Endothelial cell of umbilical vein (primary cell): ENCODE measurements around the gene ANO9. TPM values are rescaled to one million over a fixed set of nuclear protein-coding genes. Genes with fewer than 3 reads are reported as not detected.

Source experiments
- BruUV-seq: library from RNA; stranded (reverse); fragments of 400-500 nt; replicated peaks from 2 replicates; lab custom pipeline; 2021; lab: Mats Ljungman, UMichigan
- CTCF ChIA-PET: fragments of 300-600, 350-600 bp; sonication (Branson Sonifier 250); formaldehyde crosslinking; loops from one replicate; lab custom pipeline; 2021; ENCODE audit warnings: antibody characterized with exemption, inconsistent platforms; lab: Charles Lee
- POLR2A ChIA-PET: fragments of 300-600, 350-600 bp; sonication (Branson Sonifier 250); formaldehyde crosslinking; loops from one replicate; lab custom pipeline; 2021; ENCODE audit warnings: antibody characterized with exemption, inconsistent platforms; lab: Charles Lee
- DNase-seq: peaks from one replicate; pipeline ENCODE4 v3.0.0-alpha.2; 2011; ENCODE audit warnings: low read depth, low spot score
- FAIRE-seq: peaks from 2 replicates; lab custom pipeline; 2011; peaks lifted over from hg19 to GRCh38; lab: Jason Lieb, UNC
- H2AFZ ChIP-seq: 2 replicates; pipeline ENCODE4 v1.6.0; 2012; ENCODE audit warnings: low read depth, low read length, control low read depth, inconsistent platforms
- H3K27ac ChIP-seq: 2 replicates; pipeline ENCODE4 v1.5.1; 2011; ENCODE audit warnings: low read depth, mild to moderate bottlenecking, control low read depth, low read length, moderate library complexity; ENCODE audit not compliant: insufficient read depth
- H3K27me3 ChIP-seq, 2 experiments: 2 replicates each; pipeline versions ENCODE4 v1.6.0 to v1.6.1; 2011; ENCODE audit warnings: low read length in 2 of 2, mixed read lengths in 1 of 2; ENCODE audit not compliant: control insufficient read depth in 2 of 2, insufficient read depth in 2 of 2
- H3K36me3 ChIP-seq, 2 experiments: 2 replicates in 1 of 2; 3 replicates in 1 of 2; pipeline ENCODE4 v1.5.1; 2011; ENCODE audit warnings: low read length in 2 of 2, mild to moderate bottlenecking in 1 of 2, moderate library complexity in 1 of 2; ENCODE audit not compliant: control insufficient read depth in 2 of 2, insufficient read depth in 2 of 2; ENCODE audit errors: extremely low read depth in 1 of 2
- H3K4me1 ChIP-seq: 3 replicates; pipeline ENCODE4 v1.5.1; 2011; ENCODE audit warnings: mild to moderate bottlenecking, low read length; ENCODE audit not compliant: control insufficient read depth, insufficient read depth; ENCODE audit errors: extremely low read depth
- H3K4me2 ChIP-seq: 2 replicates; pipeline ENCODE4 v1.6.1; 2011; ENCODE audit warnings: low read length, control low read depth, mixed read lengths; ENCODE audit not compliant: insufficient read depth
- H3K4me3 ChIP-seq, 3 experiments: fragments of 200-600 bp in 1 of 3; sonication (generic), shearing (Covaris generic) in 1 of 3; replicated peaks in 1 of 3; 2 replicates each; pipeline ENCODE4 v1.5.1; 2011 to 2016; ENCODE audit warnings: control low read depth in 3 of 3, low read length in 3 of 3, mild to moderate bottlenecking in 2 of 3, inconsistent platforms in 1 of 3, low read depth in 1 of 3, moderate library complexity in 1 of 3; ENCODE audit not compliant: insufficient read depth in 1 of 3
- H3K79me2 ChIP-seq: 2 replicates; pipeline ENCODE4 v1.6.0; 2012; ENCODE audit warnings: low read length, inconsistent platforms; ENCODE audit not compliant: control insufficient read depth, insufficient read depth
- H3K9ac ChIP-seq: replicated peaks from 2 replicates; pipeline ENCODE3; 2011; ENCODE audit warnings: low read length, control low read depth; ENCODE audit not compliant: insufficient read depth; ENCODE audit errors: extremely low read depth
- H3K9me1 ChIP-seq: replicated peaks from 3 replicates; pipeline ENCODE4 v1.6.0; 2011; ENCODE audit warnings: mild to moderate bottlenecking, low read length; ENCODE audit not compliant: control insufficient read depth, insufficient read depth; ENCODE audit errors: extremely low read depth
- H3K9me3 ChIP-seq: replicated peaks from 2 replicates; pipeline ENCODE4 v1.5.1; 2012; ENCODE audit warnings: low read length, inconsistent platforms; ENCODE audit not compliant: control insufficient read depth, insufficient read depth
- H4K20me1 ChIP-seq: replicated peaks from 2 replicates; pipeline ENCODE3; 2011; ENCODE audit warnings: mild to moderate bottlenecking, low read length; ENCODE audit not compliant: control insufficient read depth, insufficient read depth; ENCODE audit errors: extremely low read depth
- EZH2 ChIP-seq: IDR thresholded peaks from 2 replicates; pipeline ENCODE4 v1.6.1; 2012; ENCODE audit warnings: borderline replicate concordance, low read depth, mild to moderate bottlenecking, moderate library complexity, low read length, inconsistent platforms; ENCODE audit not compliant: severe bottlenecking
- FOS ChIP-seq: IDR thresholded peaks from 2 replicates; pipeline ENCODE4 v1.6.1; 2011; ENCODE audit warnings: mild to moderate bottlenecking, low read length, moderate library complexity, borderline replicate concordance; ENCODE audit not compliant: insufficient read depth
- GATA2 ChIP-seq: IDR thresholded peaks from 2 replicates; pipeline ENCODE4 v1.7.0; 2011; ENCODE audit warnings: low read depth, mild to moderate bottlenecking, moderate library complexity, mixed read lengths, low read length; ENCODE audit not compliant: insufficient read length, insufficient read depth
- JUN ChIP-seq: IDR thresholded peaks from 2 replicates; pipeline ENCODE4 v1.6.1; 2011; ENCODE audit warnings: borderline replicate concordance, low read depth; ENCODE audit not compliant: insufficient read length, insufficient read depth
- MYC ChIP-seq: IDR thresholded peaks from one replicate; pipeline ENCODE4 v1.6.1; 2011; ENCODE audit warnings: mild to moderate bottlenecking, low read depth, low read length
- POLR2A ChIP-seq: IDR thresholded peaks from 2 replicates; pipeline ENCODE4 v1.6.1; 2012; ENCODE audit warnings: low read depth, mild to moderate bottlenecking, control low read depth, low read length
- POLR2AphosphoS5 ChIP-seq: IDR thresholded peaks from 2 replicates; pipeline ENCODE4 v1.6.1; 2012; ENCODE audit warnings: low read depth, mild to moderate bottlenecking, control low read depth, low read length, moderate library complexity; ENCODE audit not compliant: insufficient read depth
- dilution Hi-C: fragments of 300-500 bp; cut with MboI; formaldehyde crosslinking; loops from one replicate; pipeline ENCODE4 v1.15.0; 2019; ENCODE audit warnings: low sequenced_read_pairs; ENCODE audit not compliant: extremely low pct_ligation_motif_present
- intact Hi-C: fragments of 100-400 bp; cut with micrococcal nuclease; formaldehyde crosslinking; loops from one replicate; pipeline ENCODE4 v1.10.0; 2022
- polyA plus RNA-seq, 4 experiments: library from polyadenylated mRNA; depleted of rRNA in 3 of 4; stranded (reverse) in 3 of 4; unstranded in 1 of 4; fragments of >200 nt; gene quantifications; 2 replicates each; pipeline versions ENCODE4 v1.2.1 to v1.2.3, GENCODE V29; 2011 to 2012; ENCODE audit warnings: missing spikeins in 1 of 4
- total RNA-seq: library from RNA; stranded (reverse); gene quantifications from 2 replicates; pipeline ENCODE4 v1.2.3, GENCODE V29; 2021
- TF ChIP-seq, protein P1 (sequence below), 2 donors: IDR thresholded peaks; 1 replicate in 1 of 2; 2 replicates in 1 of 2; pipeline ENCODE4 v1.5.1; 2011; ENCODE audit warnings: low read length in 2 of 2, mild to moderate bottlenecking in 2 of 2, moderate library complexity in 2 of 2, control low read depth in 1 of 2, inconsistent platforms in 1 of 2, low read depth in 1 of 2; ENCODE audit not compliant: insufficient read depth in 1 of 2; ENCODE audit errors: extremely low read depth in 1 of 2
- TF ChIP-seq, protein P2 (sequence below): IDR thresholded peaks from 2 replicates; pipeline ENCODE4 v1.6.1; 2011; ENCODE audit not compliant: insufficient read depth, insufficient read length

ANO9 gene
- total and polyA plus RNA-seq, 2 donors (not counting 3 experiments of a cell fraction or from before 2014, with no cell fraction given): 0.23 TPM; not detected in 1

DNA sequence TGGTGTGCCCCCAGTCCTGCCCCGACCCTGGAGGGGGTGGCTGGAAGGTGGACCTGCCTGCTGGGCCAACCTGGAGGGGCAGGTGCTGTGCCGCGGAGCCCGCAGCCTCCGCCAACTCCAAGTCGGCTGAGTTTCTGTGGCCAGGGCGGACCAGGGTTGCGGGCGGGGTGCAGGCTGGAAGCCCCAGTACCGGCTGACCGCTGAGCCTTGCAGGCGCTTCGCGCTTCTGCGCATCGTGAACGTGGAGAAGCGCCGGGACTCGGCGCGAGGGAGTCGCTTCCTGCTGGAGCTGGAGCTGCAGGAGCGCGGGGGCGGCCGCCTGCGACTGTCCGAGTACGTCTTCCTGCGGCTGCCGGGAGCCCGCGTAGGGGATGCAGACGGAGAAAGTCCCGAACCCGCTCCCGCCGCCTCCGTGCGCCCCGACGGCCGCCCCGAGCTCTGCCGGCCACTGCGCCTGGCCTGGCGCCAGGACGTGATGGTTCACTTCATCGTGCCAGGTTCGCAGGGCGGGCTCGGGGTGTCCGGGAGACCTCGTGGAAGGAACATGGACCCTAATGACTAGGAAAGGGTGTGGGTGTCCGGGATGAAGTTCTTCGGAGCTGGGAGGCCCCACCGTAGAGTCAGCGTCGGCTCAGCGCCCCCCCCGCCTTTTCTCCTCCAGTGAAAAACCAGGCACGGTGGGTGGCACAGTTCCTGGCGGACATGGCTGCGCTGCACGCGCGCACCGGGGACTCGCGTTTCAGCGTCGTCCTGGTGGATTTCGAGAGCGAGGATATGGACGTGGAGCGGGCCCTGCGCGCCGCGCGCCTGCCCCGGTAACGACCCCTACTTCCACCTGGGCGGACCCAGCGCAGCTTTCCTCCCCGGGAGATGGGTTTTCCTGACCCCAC is 62.4 kb downstream of the ANO9 start:
- no peaks in the 10 kb centered on the region for H3K79me2 ChIP-seq
- no peak overlapping the region for H2AFZ ChIP-seq
- no peak overlapping the region for H3K4me2 ChIP-seq
- no peaks in the 10 kb centered on the region for H3K27me3 ChIP-seq
- no peaks in the 10 kb centered on the region for H4K20me1 ChIP-seq
- ChIA-PET CTCF (no interaction called here), POLR2A (no interaction called here)
- FAIRE-seq (no peak), DNase-seq (no peak)
- TF ChIP-seq FOS (no peak), POLR2A (no peak), GATA2 (no peak), MYC (no peak), POLR2AphosphoS5 (no peak), EZH2 (no peak), JUN (no peak)
- TF ChIP-seq, protein P1, sequence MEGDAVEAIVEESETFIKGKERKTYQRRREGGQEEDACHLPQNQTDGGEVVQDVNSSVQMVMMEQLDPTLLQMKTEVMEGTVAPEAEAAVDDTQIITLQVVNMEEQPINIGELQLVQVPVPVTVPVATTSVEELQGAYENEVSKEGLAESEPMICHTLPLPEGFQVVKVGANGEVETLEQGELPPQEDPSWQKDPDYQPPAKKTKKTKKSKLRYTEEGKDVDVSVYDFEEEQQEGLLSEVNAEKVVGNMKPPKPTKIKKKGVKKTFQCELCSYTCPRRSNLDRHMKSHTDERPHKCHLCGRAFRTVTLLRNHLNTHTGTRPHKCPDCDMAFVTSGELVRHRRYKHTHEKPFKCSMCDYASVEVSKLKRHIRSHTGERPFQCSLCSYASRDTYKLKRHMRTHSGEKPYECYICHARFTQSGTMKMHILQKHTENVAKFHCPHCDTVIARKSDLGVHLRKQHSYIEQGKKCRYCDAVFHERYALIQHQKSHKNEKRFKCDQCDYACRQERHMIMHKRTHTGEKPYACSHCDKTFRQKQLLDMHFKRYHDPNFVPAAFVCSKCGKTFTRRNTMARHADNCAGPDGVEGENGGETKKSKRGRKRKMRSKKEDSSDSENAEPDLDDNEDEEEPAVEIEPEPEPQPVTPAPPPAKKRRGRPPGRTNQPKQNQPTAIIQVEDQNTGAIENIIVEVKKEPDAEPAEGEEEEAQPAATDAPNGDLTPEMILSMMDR (IDR thresholded peaks at IDR 0.05; ENCODE audit: extremely low read depth in 1 of 2, insufficient read depth in 1 of 2, low read depth in 1 of 2, low read length in 2 of 2): no peak
- TF ChIP-seq, protein P2, sequence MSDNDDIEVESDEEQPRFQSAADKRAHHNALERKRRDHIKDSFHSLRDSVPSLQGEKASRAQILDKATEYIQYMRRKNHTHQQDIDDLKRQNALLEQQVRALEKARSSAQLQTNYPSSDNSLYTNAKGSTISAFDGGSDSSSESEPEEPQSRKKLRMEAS: no peak
- H3K36me3 ChIP-seq: no peaks in the 10 kb centered on the region
- no peak overlapping the region for H3K27ac ChIP-seq
- H3K4me3 ChIP-seq: no peak overlapping the region
- H3K9me1 ChIP-seq: no peaks in the 10 kb centered on the region
- H3K9me3 ChIP-seq: no peaks in the 10 kb centered on the region
- no TSS peak for BruUV-seq
- no peaks in the 10 kb centered on the region for H3K4me1 ChIP-seq
- H3K9ac ChIP-seq: no peak overlapping the region
- intact Hi-C loops: no loop called here
- dilution Hi-C loops: no loop called here
